HG03457 (cell line): ENCODE results near the gene GATD1.

Experiments used
- ATAC-seq: cut with Tn5 transposase; IDR thresholded peaks from one replicate; pipeline ENCODE4 v1.9.1; 2021; ENCODE audit warnings: moderate number of reproducible peaks; ENCODE audit not compliant: unreplicated experiment

Gene GATD1

GRCh38 chr11:729492-730074, 47.7 kb downstream of the GATD1 start:
- ATAC-seq, result no peak

- ATAC-seq, result no peak
These were observed 48.3 kb downstream of the GATD1 start for GRCh38 chr11:728901-729491.

- no peak for ATAC-seq
These were observed 49.2 kb downstream of the GATD1 start for GRCh38 chr11:727859-728748.

- ATAC-seq, result no peak
These were observed 50.0 kb downstream of the GATD1 start for GRCh38 chr11:727281-727701.

- ATAC-seq, result no peak
These were observed 50.7 kb downstream of the GATD1 start for GRCh38 chr11:726278-727220.

GRCh38 chr11:725624-726202, 51.6 kb downstream of the GATD1 start:
- no peak for ATAC-seq

GRCh38 chr11:724778-725386, 52.4 kb downstream of the GATD1 start:
- no peak for ATAC-seq

GRCh38 chr11:724049-724777, 53.1 kb downstream of the GATD1 start:
- ATAC-seq, result no peak

GRCh38 chr11:723120-723883, 54.0 kb downstream of the GATD1 start:
- no peak for ATAC-seq

GRCh38 chr11:722346-722811, 54.9 kb downstream of the GATD1 start:
- no peak for ATAC-seq

GRCh38 chr11:721741-722345, 55.4 kb downstream of the GATD1 start:
- no peak for ATAC-seq

GRCh38 chr11:721247-721740, 56.0 kb downstream of the GATD1 start:
- no peak for ATAC-seq

- no peak for ATAC-seq
These were observed 56.5 kb downstream of the GATD1 start for GRCh38 chr11:720642-721246.

GRCh38 chr11:720017-720641, 57.2 kb downstream of the GATD1 start:
- ATAC-seq, result no peak

GRCh38 chr11:719214-720016, 57.9 kb downstream of the GATD1 start:
- no peak for ATAC-seq
